Measurements from ENCODE around the gene DHX15. TPM values are rescaled to one million over a fixed set of nuclear protein-coding genes. Genes with fewer than 3 reads are reported as not detected.

The DHX15 gene
- total RNA-seq, 2 donors from 2014 or later, result 59.7 to 62.4 TPM

DNA sequence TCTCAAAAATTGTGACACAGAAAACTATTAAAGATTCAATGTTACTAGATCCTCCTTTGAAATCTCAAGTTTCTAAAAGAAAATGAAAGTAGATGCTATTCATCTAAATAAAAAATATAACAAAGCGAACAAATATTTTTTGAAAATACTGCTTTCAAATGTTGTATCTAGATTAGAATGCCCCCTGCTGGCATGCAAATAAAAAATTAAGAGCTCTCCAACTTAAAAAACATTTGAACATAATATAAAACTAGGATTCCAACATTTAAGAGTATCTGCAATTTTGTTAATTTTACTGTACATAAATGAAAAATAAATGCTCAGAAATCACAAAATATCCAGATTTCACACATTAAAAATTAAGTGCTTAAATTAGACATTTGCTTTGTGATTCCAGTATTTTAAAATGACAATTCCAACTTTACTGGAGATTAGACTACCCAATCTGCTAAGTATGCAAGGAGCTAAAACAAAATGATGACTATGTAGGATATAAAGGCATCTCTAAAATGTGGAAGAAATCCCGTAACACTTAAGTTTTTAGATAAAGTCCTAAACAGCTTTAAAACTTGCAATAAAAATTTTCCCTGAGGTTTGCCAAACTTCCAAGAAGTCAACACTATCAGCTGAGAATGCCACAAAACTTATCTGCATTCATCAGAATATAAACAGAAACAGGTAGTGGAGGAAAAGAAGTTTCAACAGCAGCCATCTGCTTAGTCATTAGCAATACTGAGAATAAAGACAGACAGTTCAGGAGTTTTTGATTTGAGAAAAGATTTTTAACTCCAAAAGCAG, 32.7 kb downstream of the DHX15 start:
- peaks cover 0 to 27% of the 10 kb centered on the region in 2 donors for H3K4me1 ChIP-seq
- TF ChIP-seq, protein P1, sequence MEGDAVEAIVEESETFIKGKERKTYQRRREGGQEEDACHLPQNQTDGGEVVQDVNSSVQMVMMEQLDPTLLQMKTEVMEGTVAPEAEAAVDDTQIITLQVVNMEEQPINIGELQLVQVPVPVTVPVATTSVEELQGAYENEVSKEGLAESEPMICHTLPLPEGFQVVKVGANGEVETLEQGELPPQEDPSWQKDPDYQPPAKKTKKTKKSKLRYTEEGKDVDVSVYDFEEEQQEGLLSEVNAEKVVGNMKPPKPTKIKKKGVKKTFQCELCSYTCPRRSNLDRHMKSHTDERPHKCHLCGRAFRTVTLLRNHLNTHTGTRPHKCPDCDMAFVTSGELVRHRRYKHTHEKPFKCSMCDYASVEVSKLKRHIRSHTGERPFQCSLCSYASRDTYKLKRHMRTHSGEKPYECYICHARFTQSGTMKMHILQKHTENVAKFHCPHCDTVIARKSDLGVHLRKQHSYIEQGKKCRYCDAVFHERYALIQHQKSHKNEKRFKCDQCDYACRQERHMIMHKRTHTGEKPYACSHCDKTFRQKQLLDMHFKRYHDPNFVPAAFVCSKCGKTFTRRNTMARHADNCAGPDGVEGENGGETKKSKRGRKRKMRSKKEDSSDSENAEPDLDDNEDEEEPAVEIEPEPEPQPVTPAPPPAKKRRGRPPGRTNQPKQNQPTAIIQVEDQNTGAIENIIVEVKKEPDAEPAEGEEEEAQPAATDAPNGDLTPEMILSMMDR (IDR thresholded peaks at IDR 0.05), result peak; percentile 29 to 55
- H3K27ac ChIP-seq, result no peak overlapping the region
- H3K9me3 ChIP-seq, result no peaks in the 10 kb centered on the region
- H3K27me3 ChIP-seq, result no peaks in the 10 kb centered on the region
- H3K36me3 ChIP-seq, result peaks cover 35% of the 10 kb centered on the region
- no peak for DNase-seq (ENCODE audit: low spot score)
- no peak overlapping the region for H3K4me3 ChIP-seq

DNA sequence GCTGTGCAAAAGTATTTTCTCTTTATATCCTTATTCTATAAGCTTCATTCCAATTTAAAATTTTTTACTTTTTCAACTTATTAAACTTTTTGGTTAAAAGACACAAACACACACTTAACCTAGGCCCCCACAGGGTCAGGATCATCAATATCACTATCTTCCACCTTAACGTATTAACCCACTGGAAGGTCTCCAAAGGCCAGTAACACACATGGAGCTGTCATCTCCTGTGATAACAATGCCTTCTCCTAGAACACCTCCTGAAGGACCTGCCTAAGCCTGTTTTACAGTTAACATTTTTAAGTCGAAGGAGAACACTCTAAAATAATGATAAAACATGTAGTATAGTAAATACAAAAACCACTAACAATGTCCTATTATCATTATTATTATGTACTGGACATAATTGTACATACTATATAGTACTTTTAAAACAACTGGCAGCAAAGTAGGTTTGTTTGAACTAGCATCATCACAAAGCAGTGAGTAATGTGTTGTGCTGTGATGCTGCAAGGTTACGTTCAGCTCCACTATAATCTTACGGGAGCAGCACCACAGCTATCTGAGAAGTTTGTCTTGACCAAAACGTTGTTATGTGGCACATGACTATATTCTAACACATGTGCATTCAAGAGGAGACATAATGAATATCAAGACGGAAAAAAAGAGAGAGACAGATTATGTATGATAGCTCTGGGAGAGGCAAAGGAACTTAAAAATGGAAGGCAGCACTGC, 33.7 kb downstream of the DHX15 start:
- Histone ChIP-seq H3K9me3 (no peaks in the 10 kb centered on the region), H3K4me3 (no peak overlapping the region), H3K4me1 (peaks cover 0 to 26% of the 10 kb centered on the region in 2 donors), H3K27ac (no peak overlapping the region), H3K27me3 (no peaks in the 10 kb centered on the region), H3K36me3 (peaks cover 28% of the 10 kb centered on the region)
- TF ChIP-seq, protein P1 (IDR thresholded peaks at IDR 0.05), result no peak
- no peak for DNase-seq (ENCODE audit: low spot score)

DNA sequence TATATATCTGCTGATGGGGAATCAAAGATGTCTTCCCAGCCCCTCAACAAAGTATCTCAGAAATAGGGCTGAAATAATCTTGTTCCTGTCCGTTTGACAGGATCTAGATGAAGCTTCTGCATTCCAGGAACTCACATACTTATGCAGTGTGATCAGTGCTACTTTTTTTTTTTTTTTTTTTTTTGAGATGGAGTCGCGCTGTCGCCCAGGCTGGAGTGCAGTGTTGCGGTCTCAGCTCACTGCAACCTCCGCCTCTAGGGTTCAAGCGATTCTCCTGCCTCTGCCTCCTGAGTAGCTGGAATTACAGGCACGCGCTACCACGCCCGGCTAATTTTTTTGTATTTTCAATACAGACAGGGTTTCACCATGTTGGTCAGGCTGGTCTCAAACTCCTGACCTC, 36.4 kb downstream of the DHX15 start:
- Histone ChIP-seq H3K4me3 (no peak overlapping the region), H3K36me3 (peaks cover 6% of the 10 kb centered on the region), H3K9me3 (no peaks in the 10 kb centered on the region), H3K27me3 (no peaks in the 10 kb centered on the region), H3K27ac (no peak overlapping the region), H3K4me1 (peaks cover 0 to 37% of the 10 kb centered on the region in 2 donors)
- TF ChIP-seq, protein P1 (IDR thresholded peaks at IDR 0.05), result no peak
- DNase-seq (ENCODE audit: low spot score), result no peak

DNA sequence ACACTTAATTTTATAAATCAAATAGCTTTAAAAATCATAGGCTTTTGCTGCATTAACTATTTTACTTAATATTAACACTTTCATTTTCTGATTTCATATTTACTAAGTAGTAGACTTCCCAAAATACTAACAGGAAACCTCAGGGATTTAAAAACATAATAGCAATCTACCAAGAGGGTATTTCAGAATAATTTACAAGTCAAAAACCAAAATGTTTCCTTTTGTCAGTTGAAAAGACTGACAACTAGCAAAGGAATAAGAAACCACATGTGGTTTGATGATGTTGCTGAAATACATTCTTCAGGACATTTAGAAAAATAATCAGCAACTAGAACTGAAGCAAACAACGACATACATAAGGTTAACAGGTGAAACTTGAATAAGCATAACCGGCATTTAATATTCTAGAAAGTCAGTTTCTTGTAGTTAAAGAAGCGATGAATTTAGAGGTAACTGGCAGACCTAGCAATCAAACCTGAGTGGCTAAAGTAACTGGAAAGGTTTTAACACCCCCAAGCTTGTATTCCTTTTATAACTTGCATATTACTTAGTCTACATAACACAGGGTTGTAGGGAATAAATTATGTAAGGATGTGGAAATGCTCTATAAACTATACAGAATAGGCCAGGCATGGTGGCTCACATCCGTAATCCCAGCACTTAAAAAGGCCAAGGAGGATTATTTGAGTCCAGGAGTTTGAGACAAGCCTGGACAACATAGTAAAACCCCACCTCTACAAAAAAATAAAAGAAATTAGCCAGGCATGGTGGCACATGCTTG, 40.0 kb downstream of the DHX15 start:
- Histone ChIP-seq H3K4me3 (no peak overlapping the region), H3K4me1 (peaks cover 0 to 11% of the 10 kb centered on the region in 2 donors), H3K27me3 (no peaks in the 10 kb centered on the region), H3K9me3 (no peaks in the 10 kb centered on the region), H3K36me3 (peaks cover 31% of the 10 kb centered on the region), H3K27ac (no peak overlapping the region)
- TF ChIP-seq, protein P1 (IDR thresholded peaks at IDR 0.05), result no peak
- DNase-seq (ENCODE audit: low spot score), result no peak

DNA sequence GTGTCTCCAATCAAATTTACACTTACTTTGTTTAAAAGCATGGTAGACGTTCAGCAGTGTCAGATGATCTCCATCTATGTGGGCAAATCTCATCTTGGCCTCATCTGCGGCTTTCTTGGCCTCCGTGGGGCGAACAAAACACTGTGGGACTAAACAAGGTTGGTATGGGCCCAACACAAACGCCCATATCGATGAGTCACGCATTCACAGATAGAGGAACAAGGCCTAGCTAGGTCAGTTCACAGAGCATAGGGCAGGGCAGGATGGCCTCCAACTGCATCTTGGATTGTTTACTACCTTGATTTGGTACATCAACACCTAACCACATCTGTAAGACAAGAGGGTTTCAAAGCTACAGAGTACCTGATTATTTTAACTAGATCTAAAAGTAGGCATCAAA, 47.3 kb downstream of the DHX15 start:
- Histone ChIP-seq H3K4me1 (peaks cover 0 to 5% of the 10 kb centered on the region in 2 donors), H3K36me3 (peaks cover 49% of the 10 kb centered on the region)

More for the DNA sequence above, 47.3 kb downstream of the DHX15 start:
- no peak overlapping the region for H3K27ac ChIP-seq
- H3K4me3 ChIP-seq, result no peak overlapping the region
- TF ChIP-seq, protein P1 (IDR thresholded peaks at IDR 0.05), result no peak
- no peak for DNase-seq (ENCODE audit: low spot score)
- H3K27me3 ChIP-seq, result no peaks in the 10 kb centered on the region
- no peaks in the 10 kb centered on the region for H3K9me3 ChIP-seq
